Mesodermal cell (in vitro differentiated cells): ENCODE measurements around the gene WFS1.

Source experiments
- H3K27ac ChIP-seq: 2 replicates; pipeline ENCODE4 v1.7.0; 2013; ENCODE audit warnings: mild to moderate bottlenecking, low read depth, low read length, moderate library complexity; ENCODE audit not compliant: severe bottlenecking
- H3K36me3 ChIP-seq: 2 replicates; pipeline ENCODE4 v1.7.1; 2013; ENCODE audit warnings: mild to moderate bottlenecking, low read length, moderate library complexity; ENCODE audit not compliant: control insufficient read depth, insufficient read depth
- H3K4me1 ChIP-seq: one replicate; pipeline ENCODE4 v1.7.1; 2013; ENCODE audit warnings: mild to moderate bottlenecking, low read length; ENCODE audit not compliant: insufficient read depth, control insufficient read depth, poor library complexity, severe bottlenecking
- H3K4me3 ChIP-seq: 2 replicates; pipeline ENCODE4 v1.7.0; 2013; ENCODE audit warnings: low read length, control low read depth, mild to moderate bottlenecking; ENCODE audit not compliant: insufficient read depth, poor library complexity, severe bottlenecking; ENCODE audit errors: extremely low read depth
- H3K9me3 ChIP-seq: 2 replicates; pipeline ENCODE4 v1.7.1; 2013; ENCODE audit warnings: mild to moderate bottlenecking, low read length, moderate library complexity; ENCODE audit not compliant: control insufficient read depth
- WGBS, 2 experiments: methylation state at CpG; one replicate each; pipeline ENCODE4 v1.1.5; 2013; ENCODE audit warnings: missing lambda C conversion rate in 2 of 2; ENCODE audit not compliant: insufficient coverage in 2 of 2; 5-methylcytosine and 5-hydroxymethylcytosine counted together

WFS1 gene

GRCh38 chr4:6334203-6334887 is 64.7 kb downstream of the WFS1 start:
- H3K36me3 ChIP-seq = no peaks in the 10 kb centered on the region
- no peak overlapping the region for H3K27ac ChIP-seq
- no peaks in the 10 kb centered on the region for H3K4me1 ChIP-seq
- no peak overlapping the region for H3K4me3 ChIP-seq
- 78 to 93% methylated on average over 3 to 4 of the region's 5 CpGs for WGBS, 2 experiments
- no peaks in the 10 kb centered on the region for H3K9me3 ChIP-seq

GRCh38 chr4:6335040-6335590 is 65.5 kb downstream of the WFS1 start:
- no peaks in the 10 kb centered on the region for H3K36me3 ChIP-seq
- H3K4me3 ChIP-seq = no peak overlapping the region
- H3K27ac ChIP-seq = no peak overlapping the region
- 83 to 88% methylated on average over 10 of the region's 12 CpGs for WGBS, 2 experiments
- H3K4me1 ChIP-seq = no peaks in the 10 kb centered on the region
- H3K9me3 ChIP-seq = no peaks in the 10 kb centered on the region

GRCh38 chr4:6336166-6336565 is 66.5 kb downstream of the WFS1 start:
- WGBS, 2 experiments = 90 to 91% methylated on average over 7 to 8 of the region's 13 CpGs
- Histone ChIP-seq H3K4me1 (no peaks in the 10 kb centered on the region), H3K36me3 (no peaks in the 10 kb centered on the region)

GRCh38 chr4:6337331-6337935 is 67.8 kb downstream of the WFS1 start:
- WGBS, 2 experiments = 38 to 42% methylated on average over 14 of the region's 19 CpGs
- no peaks in the 10 kb centered on the region for H3K9me3 ChIP-seq
- H3K27ac ChIP-seq = no peak overlapping the region
- H3K36me3 ChIP-seq = no peaks in the 10 kb centered on the region
- no peak overlapping the region for H3K4me3 ChIP-seq
- H3K4me1 ChIP-seq = no peaks in the 10 kb centered on the region

More at GRCh38 chr4:6336166-6336565, 66.5 kb downstream of the WFS1 start:
- Histone ChIP-seq H3K27ac (no peak overlapping the region), H3K4me3 (no peak overlapping the region), H3K9me3 (no peaks in the 10 kb centered on the region)

- Histone ChIP-seq H3K27ac (no peak overlapping the region), H3K4me1 (no peaks in the 10 kb centered on the region), H3K9me3 (no peaks in the 10 kb centered on the region), H3K36me3 (no peaks in the 10 kb centered on the region), H3K4me3 (no peak overlapping the region)
- WGBS, 2 experiments = 75 to 79% methylated on average over 11 to 13 of the region's 14 CpGs
Observed at GRCh38 chr4:6338175-6338950, 68.7 kb downstream of the WFS1 start.

- Histone ChIP-seq H3K4me1 (no peaks in the 10 kb centered on the region), H3K36me3 (no peaks in the 10 kb centered on the region), H3K4me3 (no peak overlapping the region), H3K9me3 (no peaks in the 10 kb centered on the region), H3K27ac (no peak overlapping the region)
- WGBS, 2 experiments = 74 to 76% methylated on average over 10 to 12 of the region's 12 CpGs
Observed at GRCh38 chr4:6338951-6339817, 69.5 kb downstream of the WFS1 start.

GRCh38 chr4:6339818-6340445 is 70.3 kb downstream of the WFS1 start:
- Histone ChIP-seq H3K4me1 (no peaks in the 10 kb centered on the region), H3K36me3 (no peaks in the 10 kb centered on the region), H3K9me3 (no peaks in the 10 kb centered on the region), H3K27ac (no peak overlapping the region), H3K4me3 (no peak overlapping the region)
- 90% methylated on average over 11 of the region's 13 CpGs for WGBS, 2 experiments

- H3K27ac ChIP-seq = no peak overlapping the region
- H3K36me3 ChIP-seq = no peaks in the 10 kb centered on the region
- no peak overlapping the region for H3K4me3 ChIP-seq
- WGBS, 2 experiments = 72 to 81% methylated on average over 6 to 9 of the region's 9 CpGs
- H3K4me1 ChIP-seq = no peaks in the 10 kb centered on the region
- H3K9me3 ChIP-seq = no peaks in the 10 kb centered on the region
Observed at GRCh38 chr4:6340446-6341015, 70.9 kb downstream of the WFS1 start.

- Histone ChIP-seq H3K27ac (no peak overlapping the region), H3K36me3 (no peaks in the 10 kb centered on the region), H3K9me3 (no peaks in the 10 kb centered on the region), H3K4me3 (no peak overlapping the region), H3K4me1 (no peaks in the 10 kb centered on the region)
- WGBS, 2 experiments = 81 to 86% methylated on average over 3 to 4 of the region's 6 CpGs
Observed at GRCh38 chr4:6341696-6342095, 72.0 kb downstream of the WFS1 start.
